HG03457 (cell line): Measurements from ENCODE around the gene PEX5L.
A peak's percentile ranks its signal among the peaks of the same experiment; 100 is the strongest.

ENCODE experiments used
- ATAC-seq: cut with Tn5 transposase; IDR thresholded peaks from one replicate; pipeline ENCODE4 v1.9.1; 2021; ENCODE audit warnings: moderate number of reproducible peaks; ENCODE audit not compliant: unreplicated experiment

PEX5L gene

GRCh38 chr3:179902061-179902460 is 134.7 kb downstream of the PEX5L start:
- ATAC-seq: no peak

GRCh38 chr3:179898024-179898423 is 138.7 kb downstream of the PEX5L start:
- ATAC-seq: no peak

GRCh38 chr3:179897231-179897630 is 139.5 kb downstream of the PEX5L start:
- ATAC-seq: no peak

- no peak for ATAC-seq
Observed at GRCh38 chr3:179896507-179896906, 140.2 kb downstream of the PEX5L start.

GRCh38 chr3:179895330-179895729 is 141.4 kb downstream of the PEX5L start:
- no peak for ATAC-seq

- no peak for ATAC-seq
Observed at GRCh38 chr3:179887295-179887943, 149.3 kb downstream of the PEX5L start.

GRCh38 chr3:179885950-179886349 is 150.8 kb downstream of the PEX5L start:
- no peak for ATAC-seq

GRCh38 chr3:179884136-179884535 is 152.6 kb downstream of the PEX5L start:
- ATAC-seq: no peak

GRCh38 chr3:179882292-179882691 is 154.4 kb downstream of the PEX5L start:
- peak; percentile 86 for ATAC-seq

- no peak for ATAC-seq
Observed at GRCh38 chr3:179881791-179882190, 154.9 kb downstream of the PEX5L start.

- no peak for ATAC-seq
Observed at GRCh38 chr3:179880868-179881267, 155.9 kb downstream of the PEX5L start.

GRCh38 chr3:179876440-179876839 is 160.3 kb downstream of the PEX5L start:
- ATAC-seq: no peak

- ATAC-seq: no peak
Observed at GRCh38 chr3:179872842-179873241, 163.9 kb downstream of the PEX5L start.

- no peak for ATAC-seq
Observed at GRCh38 chr3:179871782-179872181, 165.0 kb downstream of the PEX5L start.

GRCh38 chr3:179868715-179869114 is 168.0 kb downstream of the PEX5L start:
- no peak for ATAC-seq

GRCh38 chr3:179867961-179868360 is 168.8 kb downstream of the PEX5L start:
- no peak for ATAC-seq

GRCh38 chr3:179865861-179866505 is 170.8 kb downstream of the PEX5L start:
- no peak for ATAC-seq

- no peak for ATAC-seq
Observed at GRCh38 chr3:179861953-179862352, 174.8 kb downstream of the PEX5L start.

GRCh38 chr3:179861292-179861691 is 175.4 kb downstream of the PEX5L start:
- no peak for ATAC-seq

GRCh38 chr3:179860275-179861107 is 176.2 kb downstream of the PEX5L start:
- no peak for ATAC-seq

GRCh38 chr3:179853176-179853575 is 183.6 kb downstream of the PEX5L start:
- no peak for ATAC-seq
